NCI-H748 (cell line): ENCODE data around the gene ICE1.
"Not testable (repeated sequence)": the region's sequence is repeated elsewhere in the genome, so short reads cannot be mapped to it uniquely, and the experiment has no call there.

Experiments
- DNase-seq: peaks from one replicate; lab custom pipeline; 2025; ENCODE audit not compliant: unreplicated experiment; lab: John Stamatoyannopoulos, UW

ICE1 gene

GRCh38 chr5:5432020-5432707 is 9.7 kb downstream of the ICE1 start:
- DNase-seq, result no peak

DNA sequence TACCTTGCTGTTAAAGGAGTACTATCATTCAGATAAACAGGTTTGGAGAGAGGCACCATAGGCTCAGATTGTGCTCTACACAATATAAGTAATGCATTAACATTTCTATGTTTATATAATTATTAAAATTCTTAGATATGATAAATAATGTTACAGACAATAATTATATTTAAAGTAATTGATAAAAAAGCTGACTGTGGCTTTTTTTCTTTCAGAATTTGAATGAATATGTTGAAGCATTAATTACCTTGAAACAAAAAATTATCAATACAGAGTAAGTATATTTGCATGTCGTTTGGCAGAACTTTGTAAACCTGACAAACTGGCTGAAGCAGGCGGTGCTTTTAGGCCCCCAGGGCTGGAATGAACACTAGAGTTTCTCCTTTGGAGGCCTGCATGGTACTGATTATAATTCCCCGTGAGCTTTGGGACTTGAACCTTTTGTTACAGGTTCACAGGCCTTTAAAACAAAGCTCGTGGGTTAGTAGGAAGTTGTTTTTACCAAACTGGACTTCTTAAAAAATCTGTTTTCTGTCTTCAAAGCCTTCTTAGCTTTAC is 13.8 kb downstream of the ICE1 start:
- no peak for DNase-seq

DNA sequence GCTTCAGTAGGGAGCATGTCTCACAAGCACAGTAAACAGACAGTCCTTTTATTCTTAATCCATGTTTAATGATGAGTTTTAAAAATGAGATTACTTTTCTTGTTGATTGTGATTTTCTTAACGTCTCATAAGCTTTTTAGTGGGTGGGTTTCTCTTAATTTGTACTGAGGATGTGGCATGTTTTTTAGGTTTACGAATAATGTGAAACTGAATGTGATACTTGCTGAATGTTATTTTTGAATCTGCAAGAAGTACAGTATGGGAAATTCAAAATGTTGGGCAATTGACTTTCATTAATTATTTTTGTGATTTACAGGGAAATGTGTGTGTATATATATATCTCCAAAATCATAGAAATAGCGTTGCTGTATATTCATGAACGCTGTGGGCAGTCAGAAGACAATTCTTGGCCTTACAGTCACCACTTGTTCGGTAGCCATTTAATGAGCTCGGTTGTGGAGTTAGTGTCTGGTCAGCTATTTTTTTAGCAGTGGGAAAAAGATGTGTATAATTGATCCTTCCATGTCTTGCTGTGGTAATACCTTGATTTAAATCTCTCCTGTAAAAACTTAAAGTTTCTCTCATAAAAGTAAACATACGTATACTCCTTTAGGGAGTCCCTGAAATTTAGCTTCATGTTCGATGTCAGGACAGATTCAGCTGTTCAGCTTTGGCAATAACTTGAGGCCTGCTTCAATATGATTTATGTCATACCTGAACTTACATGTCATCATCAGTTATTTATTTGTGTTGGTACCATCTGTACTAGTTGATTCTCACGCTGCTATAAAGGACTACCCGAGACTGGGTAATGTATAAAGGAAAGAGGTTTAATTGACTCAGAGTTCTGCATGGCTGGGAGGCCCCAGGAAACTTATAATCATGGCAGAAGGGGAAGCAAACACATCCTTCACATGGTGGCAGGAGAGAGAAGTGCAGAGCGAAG is 15.0 kb downstream of the ICE1 start:
- DNase-seq, result no peak

- no peak for DNase-seq
Observed at GRCh38 chr5:5451863-5452262, 29.4 kb downstream of the ICE1 start.

DNA sequence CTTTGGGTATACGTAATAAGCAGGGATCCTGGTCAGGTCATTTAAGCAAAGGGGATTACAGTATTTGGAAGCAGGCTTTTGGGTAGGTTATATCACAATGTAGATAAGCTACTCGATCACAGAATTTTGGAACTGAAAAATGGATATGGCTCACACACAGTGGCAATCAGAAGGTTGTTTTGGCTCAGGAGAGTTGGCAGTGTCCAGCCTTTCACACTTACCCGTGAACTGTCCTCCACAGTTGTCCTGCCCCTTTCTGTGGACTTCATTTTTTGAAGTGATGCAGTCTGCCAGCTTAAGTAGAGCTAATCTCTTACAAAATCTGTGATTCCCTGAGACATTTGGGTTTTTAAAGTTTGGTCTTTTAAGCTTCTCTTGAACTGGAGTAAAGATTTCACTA is 30.7 kb downstream of the ICE1 start:
- no peak for DNase-seq

GRCh38 chr5:5454391-5454790 is 31.9 kb downstream of the ICE1 start:
- no peak for DNase-seq

- DNase-seq, result no peak
Observed at GRCh38 chr5:5456858-5457257, 34.4 kb downstream of the ICE1 start.

DNA sequence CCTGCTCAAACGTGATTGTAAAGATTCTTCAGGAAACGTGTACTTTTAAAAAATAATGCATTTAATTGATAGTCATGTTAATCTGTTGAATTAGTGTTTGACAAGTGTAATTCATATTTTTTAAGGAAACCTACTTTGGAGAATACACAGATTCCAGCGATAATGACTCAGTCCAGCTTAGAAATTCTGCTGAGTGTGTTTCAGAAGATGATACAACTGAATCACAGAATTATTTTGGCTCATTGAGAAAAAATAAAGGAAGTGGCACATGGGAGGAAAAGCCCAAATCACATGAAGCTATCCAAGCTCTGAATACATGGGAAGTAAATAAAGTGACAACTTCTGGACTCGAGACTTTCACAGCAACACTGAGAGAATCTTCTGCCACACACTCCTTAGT is 37.8 kb downstream of the ICE1 start:
- DNase-seq, result no peak

- no peak for DNase-seq
Observed at GRCh38 chr5:5461012-5461411, 38.5 kb downstream of the ICE1 start.

- DNase-seq, result no peak
Observed at GRCh38 chr5:5464036-5464715, 41.7 kb downstream of the ICE1 start.

DNA sequence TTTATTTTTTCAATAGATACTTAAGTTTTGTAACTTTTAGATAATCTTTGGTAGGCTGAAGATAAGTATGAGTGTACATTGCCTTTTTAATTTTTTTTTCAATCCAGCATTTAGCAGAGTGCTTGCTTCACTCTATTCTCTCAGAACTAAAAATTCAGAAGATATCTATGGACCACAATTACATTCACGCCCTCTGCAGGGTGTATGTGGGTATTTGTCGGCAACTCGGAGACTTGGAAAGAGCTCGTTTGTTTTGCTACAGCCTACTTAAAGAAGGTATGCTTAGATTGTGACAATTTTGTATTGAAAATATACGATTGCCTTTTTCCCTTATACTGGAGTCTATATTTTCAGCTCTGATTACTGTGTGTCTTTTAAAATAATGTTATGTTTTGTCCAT is 43.8 kb downstream of the ICE1 start:
- DNase-seq, result no peak

GRCh38 chr5:5467737-5468136 is 45.3 kb downstream of the ICE1 start:
- DNase-seq, result no peak

- no peak for DNase-seq
Observed at GRCh38 chr5:5470933-5471332, 48.5 kb downstream of the ICE1 start.

- no peak for DNase-seq
Observed at GRCh38 chr5:5473226-5473625, 50.7 kb downstream of the ICE1 start.

GRCh38 chr5:5474961-5475360 is 52.5 kb downstream of the ICE1 start:
- no peak for DNase-seq

- no peak for DNase-seq
Observed at GRCh38 chr5:5475975-5476374, 53.5 kb downstream of the ICE1 start.

DNA sequence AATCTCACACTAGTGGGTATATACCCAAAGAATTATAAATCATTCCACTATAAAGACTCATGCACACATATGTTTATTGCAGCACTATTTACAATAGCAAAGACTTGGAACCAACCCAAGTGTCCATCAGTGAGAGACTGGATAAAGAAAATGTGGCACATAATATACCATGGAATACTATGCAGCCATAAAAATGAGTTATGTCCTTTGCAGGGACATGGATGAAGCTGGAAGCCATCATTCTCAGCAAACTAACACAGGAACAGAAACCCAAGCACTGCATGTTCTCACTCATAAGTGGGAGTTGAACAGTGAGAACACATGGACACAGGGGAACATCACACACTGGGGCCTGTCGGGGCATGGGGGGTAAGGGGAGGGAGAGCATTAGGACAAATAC is 57.1 kb downstream of the ICE1 start:
- not testable (repeated sequence) for DNase-seq

GRCh38 chr5:5480481-5481111 is 58.1 kb downstream of the ICE1 start:
- no peak for DNase-seq

DNA sequence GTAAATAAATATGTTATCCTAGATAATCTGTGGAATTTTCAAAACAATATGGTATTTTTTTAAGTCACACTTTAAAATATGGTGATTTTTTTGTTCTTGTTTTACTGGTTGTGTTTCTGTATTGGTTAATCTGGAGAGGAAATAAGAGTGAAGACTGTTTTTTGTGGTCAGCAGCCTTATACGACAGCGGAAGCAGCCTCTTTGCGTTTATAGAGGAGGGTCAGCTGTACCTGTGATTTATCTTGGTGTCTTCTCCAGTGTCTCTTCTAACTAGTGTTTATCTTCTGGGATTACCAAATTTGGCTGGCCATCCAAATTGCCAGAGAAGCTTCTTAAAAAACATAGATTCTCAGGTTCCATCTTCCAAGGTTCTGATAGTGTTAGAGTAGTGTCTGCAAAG is 58.7 kb downstream of the ICE1 start:
- no peak for DNase-seq

- no peak for DNase-seq
Observed at GRCh38 chr5:5481633-5482032, 59.2 kb downstream of the ICE1 start.

GRCh38 chr5:5483350-5483749 is 60.9 kb downstream of the ICE1 start:
- DNase-seq, result no peak
